ENCODE measurements around the gene COMMD1.

DNA sequence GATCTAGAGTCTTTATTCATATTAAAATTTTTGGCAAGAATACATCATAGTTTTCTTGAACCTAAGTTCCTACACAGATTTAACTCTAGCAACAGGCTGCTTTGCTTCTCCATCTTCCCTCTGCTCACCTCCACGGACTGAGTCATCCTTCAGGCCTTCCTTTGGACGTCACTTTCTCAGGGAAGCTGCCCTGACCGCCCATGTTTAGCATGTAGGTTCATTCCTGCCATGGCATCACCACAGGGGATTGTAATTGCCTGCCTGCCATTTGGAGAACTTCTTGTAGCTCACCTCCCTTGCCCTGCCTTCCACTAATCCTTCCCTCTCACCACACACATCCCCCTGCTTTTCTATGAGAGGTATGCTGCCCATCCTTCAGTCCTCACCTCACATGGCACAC lies 246.5 kb downstream of the COMMD1 start:
- TF ChIP-seq, protein P1, sequence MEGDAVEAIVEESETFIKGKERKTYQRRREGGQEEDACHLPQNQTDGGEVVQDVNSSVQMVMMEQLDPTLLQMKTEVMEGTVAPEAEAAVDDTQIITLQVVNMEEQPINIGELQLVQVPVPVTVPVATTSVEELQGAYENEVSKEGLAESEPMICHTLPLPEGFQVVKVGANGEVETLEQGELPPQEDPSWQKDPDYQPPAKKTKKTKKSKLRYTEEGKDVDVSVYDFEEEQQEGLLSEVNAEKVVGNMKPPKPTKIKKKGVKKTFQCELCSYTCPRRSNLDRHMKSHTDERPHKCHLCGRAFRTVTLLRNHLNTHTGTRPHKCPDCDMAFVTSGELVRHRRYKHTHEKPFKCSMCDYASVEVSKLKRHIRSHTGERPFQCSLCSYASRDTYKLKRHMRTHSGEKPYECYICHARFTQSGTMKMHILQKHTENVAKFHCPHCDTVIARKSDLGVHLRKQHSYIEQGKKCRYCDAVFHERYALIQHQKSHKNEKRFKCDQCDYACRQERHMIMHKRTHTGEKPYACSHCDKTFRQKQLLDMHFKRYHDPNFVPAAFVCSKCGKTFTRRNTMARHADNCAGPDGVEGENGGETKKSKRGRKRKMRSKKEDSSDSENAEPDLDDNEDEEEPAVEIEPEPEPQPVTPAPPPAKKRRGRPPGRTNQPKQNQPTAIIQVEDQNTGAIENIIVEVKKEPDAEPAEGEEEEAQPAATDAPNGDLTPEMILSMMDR (IDR thresholded peaks at IDR 0.05): no peak
- no peak for TF ChIP-seq POLR2A (IDR thresholded peaks at IDR 0.05)
